Endothelial cell (in vitro differentiated cells): ENCODE data around the gene FAAP100. TPM values are rescaled to one million over a fixed set of nuclear protein-coding genes. Genes with fewer than 3 reads are reported as not detected.

Source experiments
- DNase-seq: peaks from one replicate; pipeline ENCODE4 v3.0.0; 2021; ENCODE audit warnings: low spot score
- H3K27ac Mint-ChIP-seq: one replicate; pipeline ENCODE4 v1.8.0; 2021; ENCODE audit warnings: mixed read lengths, inconsistent platforms; ENCODE audit not compliant: unreplicated experiment
- H3K27me3 Mint-ChIP-seq: one replicate; pipeline ENCODE4 v1.8.0; 2021; ENCODE audit warnings: mild to moderate bottlenecking, moderate library complexity, mixed read lengths, inconsistent platforms; ENCODE audit not compliant: unreplicated experiment
- H3K36me3 Mint-ChIP-seq: one replicate; pipeline ENCODE4 v1.8.0; 2021; ENCODE audit warnings: mild to moderate bottlenecking, low read depth, mixed read lengths, inconsistent platforms; ENCODE audit not compliant: unreplicated experiment
- H3K4me1 Mint-ChIP-seq: one replicate; pipeline ENCODE4 v1.8.0; 2021; ENCODE audit warnings: mild to moderate bottlenecking, mixed read lengths, inconsistent platforms; ENCODE audit not compliant: unreplicated experiment
- H3K4me3 Mint-ChIP-seq: one replicate; pipeline ENCODE4 v1.8.0; 2021; ENCODE audit warnings: mild to moderate bottlenecking, mixed read lengths, inconsistent platforms; ENCODE audit not compliant: unreplicated experiment
- H3K9me3 Mint-ChIP-seq: one replicate; pipeline ENCODE4 v1.8.0; 2021; ENCODE audit warnings: mixed read lengths, inconsistent platforms; ENCODE audit not compliant: unreplicated experiment
- CTCF ChIP-seq: fragments of 200-600 bp; sonication (generic); IDR thresholded peaks from one replicate; pipeline ENCODE4 v1.5.0; 2021; ENCODE audit warnings: antibody characterized with exemption; ENCODE audit not compliant: unreplicated experiment
- total RNA-seq: library from RNA; stranded (reverse); fragmentation: NEBNext Ultra II Directional; extraction: Animal tissue kit (Norgen Biotek cat#: 25700); gene quantifications from one replicate; pipeline ENCODE4 v1.2.1, GENCODE V29; 2021; ENCODE audit not compliant: unreplicated experiment

FAAP100 gene
- total RNA-seq, 1 donor from 2014 or later: 40.6 TPM

- Mint-ChIP-seq H3K9me3 (no peaks in the 10 kb centered on the region), H3K36me3 (peaks cover 58% of the 10 kb centered on the region), H3K4me3 (no peak overlapping the region), H3K4me1 (peaks cover 4% of the 10 kb centered on the region), H3K27me3 (peaks cover 8% of the 10 kb centered on the region), H3K27ac (no peak overlapping the region)
- TF ChIP-seq CTCF: no peak
- no peak for DNase-seq
Observed at GRCh38 chr17:81576621-81577277, 24.6 kb upstream of the FAAP100 start.

- Mint-ChIP-seq H3K27me3 (peaks cover 8% of the 10 kb centered on the region), H3K27ac (no peak overlapping the region), H3K9me3 (no peaks in the 10 kb centered on the region), H3K4me1 (peaks cover 4% of the 10 kb centered on the region), H3K36me3 (peaks cover 59% of the 10 kb centered on the region), H3K4me3 (peak overlapping the region; percentile 22)
- DNase-seq: no peak
- no peak for TF ChIP-seq CTCF
Observed at GRCh38 chr17:81575836-81576235, 23.7 kb upstream of the FAAP100 start.

- Mint-ChIP-seq H3K9me3 (no peaks in the 10 kb centered on the region), H3K36me3 (peaks cover 53% of the 10 kb centered on the region), H3K4me1 (peaks cover 3% of the 10 kb centered on the region), H3K4me3 (no peak overlapping the region), H3K27me3 (peaks cover 5% of the 10 kb centered on the region), H3K27ac (no peak overlapping the region)
- no peak for DNase-seq
- no peak for TF ChIP-seq CTCF
Observed at GRCh38 chr17:81574643-81574956, 22.4 kb upstream of the FAAP100 start.

- peaks cover 52% of the 10 kb centered on the region for H3K36me3 Mint-ChIP-seq
- H3K4me1 Mint-ChIP-seq: no peaks in the 10 kb centered on the region
- no peak overlapping the region for H3K27ac Mint-ChIP-seq
- no peak for DNase-seq
- H3K4me3 Mint-ChIP-seq: peak overlapping the region; percentile 1
- peaks cover 3% of the 10 kb centered on the region for H3K27me3 Mint-ChIP-seq
- H3K9me3 Mint-ChIP-seq: no peaks in the 10 kb centered on the region
- TF ChIP-seq CTCF: no peak
Observed at GRCh38 chr17:81573794-81574642, 21.9 kb upstream of the FAAP100 start.
